Small intestine (tissue), 7 donors: ENCODE measurements around the gene KLC1. TPM values are rescaled to one million over a fixed set of nuclear protein-coding genes. Genes with fewer than 3 reads are reported as not detected.

ENCODE experiments used
- DNase-seq, 2 donors: peaks; one replicate each; pipeline versions ENCODE4 v3.0.0 to v3.0.0-alpha.2; 2013
- FAIRE-seq: peaks from 2 replicates; lab custom pipeline; 2012; peaks lifted over from hg19 to GRCh38; lab: Jason Lieb, UNC
- H3K27ac ChIP-seq, 3 donors: one replicate each; pipeline ENCODE4 v1.5.1; 2013; ENCODE audit warnings: low read length in 2 of 3, mild to moderate bottlenecking in 2 of 3, control low read depth in 1 of 3, inconsistent platforms in 1 of 3, low read depth in 1 of 3, moderate library complexity in 1 of 3
- H3K27me3 ChIP-seq, 3 donors: one replicate each; pipeline ENCODE4 v1.6.1; 2013; ENCODE audit warnings: low read length in 3 of 3, inconsistent platforms in 1 of 3; ENCODE audit not compliant: control insufficient read depth in 3 of 3, insufficient read depth in 3 of 3
- H3K36me3 ChIP-seq, 3 donors: one replicate each; pipeline ENCODE4 v1.6.1; 2013; ENCODE audit warnings: low read length in 3 of 3, inconsistent platforms in 1 of 3, low read depth in 1 of 3, mild to moderate bottlenecking in 1 of 3, moderate library complexity in 1 of 3; ENCODE audit not compliant: control insufficient read depth in 3 of 3, insufficient read depth in 2 of 3
- H3K4me1 ChIP-seq, 3 donors: one replicate each; pipeline ENCODE4 v1.6.1; 2013; ENCODE audit warnings: low read length in 2 of 3, inconsistent platforms in 1 of 3, low read depth in 1 of 3, mild to moderate bottlenecking in 1 of 3, moderate library complexity in 1 of 3; ENCODE audit not compliant: control insufficient read depth in 3 of 3, insufficient read depth in 2 of 3
- H3K4me3 ChIP-seq, 3 donors: one replicate each; pipeline ENCODE4 v1.5.1; 2013; ENCODE audit warnings: low read length in 3 of 3, control low read depth in 1 of 3, inconsistent platforms in 1 of 3, low read depth in 1 of 3, mild to moderate bottlenecking in 1 of 3, moderate library complexity in 1 of 3
- H3K9me3 ChIP-seq, 2 donors: one replicate each; pipeline ENCODE4 v1.6.1; 2013; ENCODE audit warnings: low read depth in 1 of 2, low read length in 1 of 2; ENCODE audit not compliant: control insufficient read depth in 2 of 2, insufficient read depth in 1 of 2
- WGBS, 3 donors: extraction: QIAGEN DNeasy Blood & Tissue Kit; methylation state at CpG; one replicate each; pipeline ENCODE4 v1.1.7; 2013; 5-methylcytosine and 5-hydroxymethylcytosine counted together
- polyA plus RNA-seq, 4 donors: library from polyadenylated mRNA; stranded (reverse) in 3 of 4; unstranded in 1 of 4; fragments of 200-250 nt in 3 of 4; fragments of 120-200 nt in 1 of 4; gene quantifications; one replicate each; pipeline versions ENCODE4 v1.2.1 to v1.2.3, GENCODE V29; 2013
- donor health status: healthy with polysubstance abuse.
- donor health status: control.
- donor health status: control.
- donor health status: Bipolar disorder and iron deficiency.
- donor health status: healthy.

Gene KLC1
- polyA plus RNA-seq, 4 donors, result 45.9 to 74.4 (median 67.4) TPM

DNA sequence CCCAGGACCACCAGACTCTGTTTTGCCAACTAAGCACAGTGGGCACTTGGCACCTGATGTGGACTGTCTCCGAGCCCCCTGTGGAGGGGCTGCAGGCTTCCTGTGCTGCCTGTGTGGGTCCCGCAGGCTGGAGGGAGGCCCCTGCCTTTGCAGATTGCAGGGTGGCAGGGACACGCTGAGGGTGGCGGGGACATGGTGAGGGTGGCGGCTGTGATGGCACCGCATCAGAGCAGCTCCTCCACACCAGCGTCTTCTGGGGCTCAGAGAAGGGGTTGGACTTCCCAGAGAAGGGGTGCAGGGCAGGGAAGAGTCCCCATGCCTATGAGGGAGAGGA is 94.7 kb downstream of the KLC1 start:
- Histone ChIP-seq H3K27ac (no peak overlapping the region), H3K4me1 (peaks cover 0 to 6% (median 6%) of the 10 kb centered on the region in 3 donors), H3K9me3 (no peaks in the 10 kb centered on the region), H3K4me3 (no peak overlapping the region), H3K36me3 (peaks cover 0 to 65% (median 0%) of the 10 kb centered on the region in 3 donors), H3K27me3 (no peaks in the 10 kb centered on the region)
- FAIRE-seq (no peak), DNase-seq (no peak)
- WGBS, 3 donors, result 80 to 83% (median 82%) methylated on average over 7 of the region's 7 CpGs

GRCh38 chr14:103724116-103724515 is 95.1 kb downstream of the KLC1 start:
- Histone ChIP-seq H3K4me3 (no peak overlapping the region), H3K36me3 (peaks cover 0 to 67% (median 0%) of the 10 kb centered on the region in 3 donors), H3K27me3 (no peaks in the 10 kb centered on the region), H3K9me3 (no peaks in the 10 kb centered on the region), H3K27ac (no peak overlapping the region), H3K4me1 (peaks cover 0 to 6% (median 6%) of the 10 kb centered on the region in 3 donors)
- FAIRE-seq, result no peak
- WGBS, 3 donors, result 37 to 57% (median 41%) methylated on average over 20 of the region's 20 CpGs
- peak in 1 of 2 donors; percentile 65 for DNase-seq

DNA sequence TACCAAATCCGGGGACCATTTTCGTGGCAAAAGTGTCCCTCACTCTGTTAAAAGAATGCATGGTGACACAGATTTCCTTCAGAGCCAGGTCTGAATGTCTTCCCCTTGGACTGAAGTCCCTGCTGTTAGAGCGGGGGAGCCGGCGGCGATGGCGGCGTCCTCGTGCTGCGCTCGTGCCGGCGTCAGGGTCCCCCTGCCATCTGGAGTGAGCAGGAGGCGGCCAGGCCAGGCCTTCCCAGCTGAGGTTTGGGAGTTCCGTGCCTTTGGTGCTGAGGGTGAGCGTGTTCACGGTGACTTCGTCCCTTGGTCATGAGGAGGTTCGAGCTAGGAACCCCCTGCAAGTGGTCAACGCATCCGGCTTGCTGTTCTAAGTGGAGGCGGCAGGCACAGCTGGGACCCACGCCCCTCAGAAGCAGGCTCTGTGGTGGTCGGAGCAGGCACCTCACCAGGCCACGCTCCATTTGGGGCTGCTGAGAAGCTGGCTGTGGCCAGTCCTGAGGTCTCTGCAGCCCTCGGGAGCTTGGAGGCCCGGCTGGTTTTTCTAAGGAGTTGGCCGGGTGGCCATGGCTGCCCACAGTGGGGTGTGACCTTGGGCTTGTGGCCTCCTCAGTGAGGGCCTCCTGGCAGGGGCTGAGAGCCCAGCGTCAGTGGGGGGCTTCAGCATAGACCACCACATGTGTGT is 96.1 kb downstream of the KLC1 start:
- 93 to 95% (median 94%) methylated on average over 29 of the region's 29 CpGs for WGBS, 3 donors
- Histone ChIP-seq H3K27ac (no peak overlapping the region), H3K4me1 (peaks cover 0 to 6% (median 6%) of the 10 kb centered on the region in 3 donors), H3K36me3 (peaks cover 0 to 73% (median 2%) of the 10 kb centered on the region in 3 donors), H3K4me3 (no peak overlapping the region), H3K27me3 (no peaks in the 10 kb centered on the region), H3K9me3 (no peaks in the 10 kb centered on the region)
- DNase-seq, result no peak
- FAIRE-seq, result no peak

- DNase-seq (no peak), FAIRE-seq (no peak)
- WGBS, 3 donors, result 90 to 95% (median 94%) methylated on average over 16 of the region's 16 CpGs
- H3K27me3 ChIP-seq, result no peaks in the 10 kb centered on the region
- H3K4me1 ChIP-seq, result peaks cover 0 to 6% (median 6%) of the 10 kb centered on the region in 3 donors
- peaks cover 0 to 79% (median 2%) of the 10 kb centered on the region in 3 donors for H3K36me3 ChIP-seq
- H3K27ac ChIP-seq, result no peak overlapping the region
- no peak overlapping the region for H3K4me3 ChIP-seq
- no peaks in the 10 kb centered on the region for H3K9me3 ChIP-seq
These were observed 96.9 kb downstream of the KLC1 start for GRCh38 chr14:103725739-103726395.

- Histone ChIP-seq H3K9me3 (no peaks in the 10 kb centered on the region), H3K27me3 (no peaks in the 10 kb centered on the region), H3K36me3 (peaks cover 0 to 75% (median 2%) of the 10 kb centered on the region in 3 donors), H3K27ac (no peak overlapping the region), H3K4me1 (peaks cover 0 to 6% (median 6%) of the 10 kb centered on the region in 3 donors), H3K4me3 (no peak overlapping the region)
- no peak for FAIRE-seq
- 94 to 95% (median 94%) methylated on average over 17 to 18 of the region's 18 CpGs for WGBS, 3 donors
- DNase-seq, result no peak
These were observed 97.5 kb downstream of the KLC1 start for GRCh38 chr14:103726474-103726873.

GRCh38 chr14:103727313-103727980 is 98.4 kb downstream of the KLC1 start:
- FAIRE-seq, result no peak
- DNase-seq, result peak; percentile 76 to 86
- H3K4me1 ChIP-seq, result peaks cover 0 to 6% (median 6%) of the 10 kb centered on the region in 3 donors
- H3K27ac ChIP-seq, result no peak overlapping the region
- WGBS, 3 donors, result 52 to 73% (median 61%) methylated on average over 44 to 53 of the region's 53 CpGs
- H3K9me3 ChIP-seq, result no peaks in the 10 kb centered on the region
- H3K36me3 ChIP-seq, result peaks cover 0 to 80% (median 2%) of the 10 kb centered on the region in 3 donors
- no peak overlapping the region for H3K4me3 ChIP-seq
- no peaks in the 10 kb centered on the region for H3K27me3 ChIP-seq

DNA sequence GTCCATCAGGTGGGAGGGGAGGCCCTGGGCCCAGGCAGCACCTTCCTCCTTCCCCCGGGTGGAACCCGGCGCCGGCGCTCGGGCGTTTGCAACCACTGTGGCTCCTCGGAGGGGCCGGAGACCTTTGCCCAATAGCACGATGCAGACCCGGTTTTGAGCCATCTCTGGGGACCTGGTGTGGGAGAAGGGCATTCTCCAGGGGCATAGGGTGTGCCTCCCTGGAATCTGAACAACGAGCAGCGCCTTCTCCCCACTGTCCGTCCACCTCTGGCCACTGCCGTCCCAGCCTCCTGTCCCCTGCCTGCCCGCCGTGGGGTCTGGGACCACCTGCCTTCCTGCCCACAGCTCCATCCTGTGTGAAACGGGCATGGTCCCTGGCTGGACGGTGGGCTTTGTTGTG is 99.1 kb downstream of the KLC1 start:
- WGBS, 3 donors, result 83 to 93% (median 88%) methylated on average over 19 of the region's 19 CpGs
- DNase-seq, result no peak
- no peak for FAIRE-seq
- peaks cover 0 to 6% (median 6%) of the 10 kb centered on the region in 3 donors for H3K4me1 ChIP-seq
- no peaks in the 10 kb centered on the region for H3K9me3 ChIP-seq
- no peak overlapping the region for H3K27ac ChIP-seq
- no peak overlapping the region for H3K4me3 ChIP-seq
- peaks cover 0 to 84% (median 2%) of the 10 kb centered on the region in 3 donors for H3K36me3 ChIP-seq
- no peaks in the 10 kb centered on the region for H3K27me3 ChIP-seq

DNA sequence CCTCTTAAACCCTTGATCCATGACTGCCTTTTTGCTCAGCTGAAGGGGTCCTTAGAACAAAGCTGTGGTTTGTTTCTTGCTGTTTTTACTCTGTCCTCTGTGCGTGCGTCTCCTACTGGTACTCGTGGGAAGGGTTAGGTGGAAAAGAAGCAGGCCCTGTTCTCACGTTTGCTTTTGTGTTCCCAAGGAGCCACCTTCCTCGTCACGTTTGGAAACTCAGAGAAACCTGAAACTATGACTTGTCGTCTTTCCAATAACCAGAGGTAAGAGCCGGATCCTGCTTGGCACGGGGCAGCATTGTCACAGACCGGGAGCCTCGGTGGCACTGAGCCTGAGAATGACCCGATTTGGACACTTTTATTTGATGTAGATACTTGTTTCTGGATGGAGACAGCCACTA is 99.7 kb downstream of the KLC1 start:
- peaks cover 0 to 6% (median 3%) of the 10 kb centered on the region in 3 donors for H3K4me1 ChIP-seq
- FAIRE-seq (no peak), DNase-seq (no peak)
- no peak overlapping the region for H3K27ac ChIP-seq
- no peaks in the 10 kb centered on the region for H3K9me3 ChIP-seq
- WGBS, 3 donors, result 89 to 93% (median 89%) methylated on average over 12 of the region's 12 CpGs
- H3K36me3 ChIP-seq, result peaks cover 2 to 84% (median 2%) of the 10 kb centered on the region in 3 donors
- H3K27me3 ChIP-seq, result no peaks in the 10 kb centered on the region
- H3K4me3 ChIP-seq, result no peak overlapping the region
